ENCODE data around the gene PARP14.
"Not testable (repeated sequence)": the region's sequence is repeated elsewhere in the genome, so short reads cannot be mapped to it uniquely, and the experiment has no call there.

PARP14 gene

GRCh38 chr3:122719273-122719921 lies 38.8 kb downstream of the PARP14 start:
- DNase-seq (ENCODE audit: low spot score): no peak

- DNase-seq (ENCODE audit: low spot score): no peak
Observed at GRCh38 chr3:122725106-122725505, 44.5 kb downstream of the PARP14 start.

DNA sequence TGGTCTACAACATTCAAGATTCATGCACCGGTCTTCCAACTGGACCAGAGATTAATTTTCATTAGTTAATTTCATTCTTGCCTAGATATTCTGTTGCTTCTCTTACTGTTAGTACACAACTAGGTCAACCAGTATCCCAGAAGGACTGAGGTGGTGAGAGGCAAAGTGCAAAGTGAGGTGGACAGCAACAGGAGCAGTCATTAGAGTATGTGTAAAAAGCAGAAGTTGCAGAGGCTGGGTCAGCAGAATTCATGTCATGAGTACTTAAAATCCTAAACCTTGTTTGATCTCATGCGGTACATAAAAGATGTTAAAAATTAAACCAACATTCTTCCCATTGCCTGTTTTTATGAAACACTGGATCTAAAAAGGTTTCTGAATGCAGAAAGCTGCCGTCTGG lies 46.7 kb downstream of the PARP14 start:
- DNase-seq (ENCODE audit: low spot score): no peak

GRCh38 chr3:122727766-122728165 lies 47.1 kb downstream of the PARP14 start:
- DNase-seq (ENCODE audit: low spot score): no peak

DNA sequence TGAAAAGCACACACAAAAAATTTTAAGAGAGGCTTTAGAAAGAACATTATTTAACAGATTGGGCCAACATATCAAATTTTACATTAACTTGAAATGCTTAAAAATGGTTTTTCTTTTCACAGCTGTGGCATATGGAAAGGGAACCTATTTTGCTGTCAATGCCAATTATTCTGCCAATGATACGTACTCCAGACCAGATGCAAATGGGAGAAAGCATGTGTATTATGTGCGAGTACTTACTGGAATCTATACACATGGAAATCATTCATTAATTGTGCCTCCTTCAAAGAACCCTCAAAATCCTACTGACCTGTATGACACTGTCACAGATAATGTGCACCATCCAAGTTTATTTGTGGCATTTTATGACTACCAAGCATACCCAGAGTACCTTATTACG lies 47.5 kb downstream of the PARP14 start:
- no peak for DNase-seq (ENCODE audit: low spot score)

DNA sequence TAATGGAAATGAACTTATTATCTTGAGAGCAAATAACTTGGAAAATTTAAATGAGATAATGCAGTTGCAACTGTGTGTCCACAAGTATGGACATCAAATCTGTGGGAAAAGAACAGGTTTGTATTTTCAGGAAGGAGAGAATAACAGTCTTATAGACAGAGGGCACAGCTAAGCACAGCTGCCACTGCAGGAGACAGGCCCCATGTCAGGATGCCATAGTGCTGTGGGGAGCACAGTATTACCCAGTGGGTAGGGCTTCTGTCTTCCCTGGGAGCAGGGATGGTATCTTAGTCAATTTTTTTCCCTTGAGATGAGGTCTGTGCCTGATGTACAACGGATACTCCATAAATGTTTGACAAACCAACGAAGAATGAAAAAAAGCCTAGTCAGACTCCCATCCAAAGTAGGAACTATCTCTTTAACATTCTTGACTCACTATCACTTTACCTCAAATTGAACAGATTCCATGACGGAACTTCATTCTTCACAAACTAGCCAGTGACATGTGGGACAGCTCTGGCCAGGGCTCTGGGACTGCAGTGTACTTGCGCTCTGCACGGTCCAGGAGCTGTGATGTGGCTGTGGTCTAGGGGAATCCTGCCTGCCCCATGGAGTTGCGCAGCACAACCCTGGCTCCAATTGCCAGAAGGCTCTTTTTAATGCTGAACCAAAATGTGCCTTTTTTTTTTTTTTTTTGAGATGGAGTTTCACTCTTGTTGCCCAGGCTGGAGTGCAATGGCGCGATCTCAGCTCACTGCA lies 48.3 kb downstream of the PARP14 start:
- DNase-seq (ENCODE audit: low spot score): no peak

- no peak for DNase-seq (ENCODE audit: low spot score)
Observed at GRCh38 chr3:122730240-122730639, 49.6 kb downstream of the PARP14 start.

GRCh38 chr3:122732682-122733525 lies 52.3 kb downstream of the PARP14 start:
- DNase-seq (ENCODE audit: low spot score): not testable (repeated sequence)

- DNase-seq (ENCODE audit: low spot score): no peak
Observed at GRCh38 chr3:122739172-122739571, 58.5 kb downstream of the PARP14 start.

DNA sequence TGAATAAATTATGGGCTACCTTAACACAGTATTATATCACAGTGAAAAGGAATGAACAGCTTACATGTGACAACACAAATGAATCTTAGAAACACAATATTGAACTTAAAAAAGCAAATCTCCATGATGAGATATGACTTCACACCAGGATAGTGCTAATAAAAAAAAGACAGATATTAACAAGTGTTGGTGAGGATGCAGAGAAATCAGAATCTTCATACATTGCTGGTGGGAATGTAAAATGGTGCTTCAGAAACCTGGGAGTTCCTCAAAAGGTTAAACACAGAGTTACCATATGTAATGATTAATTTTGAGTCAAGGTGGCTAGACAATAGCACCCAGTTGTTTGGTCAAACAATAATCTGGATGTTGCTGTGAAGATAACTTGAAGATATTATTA lies 61.6 kb downstream of the PARP14 start:
- no peak for DNase-seq (ENCODE audit: low spot score)

DNA sequence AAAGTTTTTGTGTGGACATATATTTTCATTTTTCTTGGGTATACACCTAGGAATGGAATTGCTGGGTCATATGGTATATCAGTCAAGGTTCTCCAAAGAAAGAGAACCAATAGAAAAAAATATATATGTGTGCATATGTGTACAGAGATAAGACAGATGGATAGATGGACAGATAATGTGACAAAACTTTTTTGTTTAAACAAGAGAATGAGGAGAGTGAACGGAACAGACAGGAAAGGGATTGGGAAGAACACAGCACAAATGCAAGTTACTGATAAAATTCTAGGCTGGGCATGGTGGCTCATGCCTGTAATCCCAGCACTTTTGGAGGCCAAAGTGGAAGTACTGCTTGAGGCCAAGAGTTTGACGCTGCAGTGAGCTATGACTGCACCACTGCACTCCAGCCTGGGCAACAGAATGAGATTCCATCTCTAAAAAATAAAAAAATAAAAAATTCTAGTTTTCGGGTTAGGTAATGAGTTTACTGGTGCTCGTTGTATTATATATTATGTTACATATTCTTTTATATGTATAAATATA lies 63.0 kb downstream of the PARP14 start:
- no peak for DNase-seq (ENCODE audit: low spot score)

GRCh38 chr3:122745369-122746021 lies 64.9 kb downstream of the PARP14 start:
- no peak for DNase-seq (ENCODE audit: low spot score)

- not testable (repeated sequence) for DNase-seq (ENCODE audit: low spot score)
Observed at GRCh38 chr3:122747295-122747694, 66.7 kb downstream of the PARP14 start.

GRCh38 chr3:122748347-122748746 lies 67.7 kb downstream of the PARP14 start:
- DNase-seq (ENCODE audit: low spot score): no peak

- DNase-seq (ENCODE audit: low spot score): peak; percentile 75
Observed at GRCh38 chr3:122754929-122755328, 74.3 kb downstream of the PARP14 start.

DNA sequence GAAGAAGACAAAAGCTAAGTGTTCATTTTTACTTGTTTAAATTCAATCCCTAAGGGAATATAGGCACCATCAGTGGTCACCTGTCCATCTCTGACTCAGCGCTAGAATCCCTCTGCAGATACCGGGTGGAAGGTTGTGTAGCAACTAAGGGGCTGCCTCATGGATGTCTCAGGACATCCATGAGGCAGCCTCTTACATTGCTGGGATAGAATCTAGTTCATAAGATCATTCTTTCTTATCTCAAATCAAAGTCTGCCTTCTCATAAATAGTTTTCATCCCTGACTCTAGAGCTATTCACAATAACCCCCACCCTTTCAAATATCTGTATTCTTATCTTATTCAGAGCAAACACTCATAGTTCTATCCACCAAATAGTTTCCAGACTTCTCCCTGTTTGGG lies 74.9 kb downstream of the PARP14 start:
- no peak for DNase-seq (ENCODE audit: low spot score)

DNA sequence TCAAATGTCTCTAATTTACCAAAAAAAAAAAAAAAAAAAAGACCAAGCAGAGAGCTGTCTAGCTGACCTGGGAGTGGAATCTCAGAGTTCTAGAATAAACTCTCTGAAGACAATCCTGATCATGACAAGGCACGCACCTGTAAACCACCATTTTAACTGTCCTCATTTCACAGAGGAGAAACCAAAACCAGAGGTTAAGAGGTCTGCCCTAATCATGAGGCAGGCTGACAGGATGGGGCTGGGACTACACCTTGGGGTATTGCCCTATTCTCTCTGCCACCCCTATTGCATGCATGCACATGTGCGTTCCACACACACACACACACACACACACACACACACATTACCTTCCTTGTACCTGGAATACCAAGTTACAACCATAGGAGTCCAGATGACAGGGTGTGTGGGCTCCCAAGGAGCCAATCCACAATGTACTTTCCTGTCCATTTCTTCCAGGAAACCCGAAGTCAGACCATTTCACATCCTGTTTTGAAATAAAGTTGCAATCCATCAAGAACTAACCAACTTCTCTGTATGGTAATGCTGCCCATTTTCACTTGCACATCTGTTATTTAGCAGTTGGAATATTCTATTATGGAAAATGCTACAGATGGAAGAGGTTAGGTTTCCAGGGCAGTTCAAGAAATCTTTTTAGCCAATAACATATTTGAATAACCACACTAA lies 78.4 kb downstream of the PARP14 start:
- DNase-seq (ENCODE audit: low spot score): no peak

DNA sequence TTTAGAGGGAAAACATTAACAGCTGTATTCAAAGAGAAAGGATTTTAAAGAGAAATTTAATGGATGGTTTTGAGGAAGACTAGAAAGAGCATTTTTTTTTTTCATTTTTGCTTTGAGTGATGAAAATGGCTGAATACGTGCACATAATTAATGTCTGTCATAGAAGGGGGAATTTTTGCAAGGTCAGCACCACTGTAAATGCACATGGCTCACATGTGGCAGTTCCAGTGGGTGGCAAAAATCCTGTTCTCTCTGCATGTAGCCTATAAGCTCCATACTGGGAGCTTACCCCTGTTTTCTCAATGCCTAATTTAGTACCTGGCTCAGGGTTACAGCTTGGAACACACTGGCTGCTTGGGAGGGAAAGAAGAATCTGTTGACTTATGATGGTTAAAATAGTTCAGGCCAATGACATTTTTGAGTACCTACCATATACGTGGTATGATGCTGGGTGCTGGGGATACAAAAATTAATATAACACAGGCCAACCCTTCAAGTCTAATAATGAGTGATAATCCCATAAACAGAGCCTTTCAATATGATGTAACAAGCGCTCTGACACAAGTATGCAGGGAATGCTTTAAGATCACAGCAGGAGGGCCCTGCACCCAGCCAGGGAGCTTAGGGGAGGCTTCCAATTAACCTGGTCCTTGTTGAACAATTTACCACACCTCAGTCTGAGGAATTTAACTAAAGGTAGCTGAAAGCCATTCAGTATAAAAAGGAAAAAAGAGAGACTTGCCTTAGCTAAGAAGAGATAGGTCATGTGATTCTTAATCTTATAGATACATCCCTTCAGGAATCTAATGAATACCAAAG lies 80.0 kb downstream of the PARP14 start:
- no peak for DNase-seq (ENCODE audit: low spot score)

GRCh38 chr3:122766430-122766829 lies 85.8 kb downstream of the PARP14 start:
- no peak for DNase-seq (ENCODE audit: low spot score)

DNA sequence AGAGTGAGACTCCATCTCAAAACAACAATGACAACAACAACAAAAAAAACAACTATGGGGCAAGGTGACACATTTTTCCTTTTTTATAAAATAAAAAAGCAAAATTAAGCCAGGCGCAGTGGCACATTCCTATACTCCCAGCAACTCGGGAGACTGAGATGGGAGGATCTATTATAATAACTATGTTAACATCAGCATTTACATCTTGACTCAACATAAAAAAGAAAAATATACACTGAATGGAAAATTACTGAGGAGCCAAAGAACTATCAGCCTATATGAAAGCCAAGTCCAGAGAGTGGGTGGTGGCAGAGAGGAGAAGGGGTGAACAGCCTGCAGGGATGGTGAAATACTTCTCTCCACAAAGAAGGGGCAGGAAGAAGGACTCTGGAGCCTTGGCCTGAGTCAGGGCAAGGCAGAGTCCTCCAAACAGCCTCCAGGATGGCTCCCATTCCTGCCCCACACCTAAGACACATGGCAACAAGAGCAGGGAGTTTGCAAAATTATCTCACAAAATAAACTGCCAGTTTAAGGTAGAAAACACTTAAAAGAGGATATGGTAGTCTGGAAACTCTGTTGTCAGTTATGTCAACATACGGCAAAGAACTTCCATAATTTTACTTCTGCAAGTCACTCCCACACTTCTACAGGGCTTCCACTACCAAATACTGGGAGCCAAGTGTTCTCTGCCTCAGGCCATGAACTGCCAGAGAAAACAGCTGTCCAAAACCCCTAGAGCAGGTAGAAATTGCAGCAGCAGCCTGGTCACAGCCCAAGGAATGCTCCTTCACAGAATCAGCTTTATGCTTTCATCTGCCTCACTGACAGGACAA lies 87.1 kb downstream of the PARP14 start:
- no peak for DNase-seq (ENCODE audit: low spot score)
